Renal cortex interstitium (tissue), 15 donors: Measurements from ENCODE around the gene PHACTR2. TPM values are rescaled to one million over a fixed set of nuclear protein-coding genes. Genes with fewer than 3 reads are reported as not detected.
A peak's percentile ranks its signal among the peaks of the same experiment; 100 is the strongest.
"Not testable (repeated sequence)": the region's sequence is repeated elsewhere in the genome, so short reads cannot be mapped to it uniquely, and the experiment has no call there.

Experiments used
- DNase-seq, 11 donors: peaks; one replicate each; pipeline ENCODE4 v3.0.0-alpha.2; 2013; ENCODE audit warnings: low read depth in 9 of 11, low spot score in 4 of 11; ENCODE audit errors: extremely low read depth in 1 of 11
- long read RNA-seq, 16 experiments: transcript quantifications; one replicate each; lab custom pipeline, GENCODE V29; 2026
- polyA plus RNA-seq, 3 donors: library from polyadenylated mRNA; unstranded; fragments of 120-200 nt; gene quantifications; one replicate each; pipeline ENCODE4 v1.2.1, GENCODE V29; 2013; ENCODE audit not compliant: insufficient read length in 3 of 3

Gene PHACTR2
- polyA plus RNA-seq: 10 to 100 TPM; 31.0 to 36.4 (median 31.3) TPM
- long read RNA-seq, donor 1, full-length matches to known transcripts: 8 of 8 reads
- long read RNA-seq, donor 1, partial matches to known transcripts: 0 of 8 reads
- long read RNA-seq, donor 1, other reads (novel, unspliced or antisense): 0 of 8 reads
- long read RNA-seq, donor 2, full-length matches to known transcripts: 7 of 7 reads
- long read RNA-seq, donor 2, partial matches to known transcripts: 0 of 7 reads
- long read RNA-seq, donor 2, other reads (novel, unspliced or antisense): 0 of 7 reads
- long read RNA-seq, donor 3, partial matches to known transcripts: 0 of 6 reads
- long read RNA-seq, donor 3, other reads (novel, unspliced or antisense): 0 of 6 reads
- long read RNA-seq, donor 4, full-length matches to known transcripts: 4 of 4 reads
- long read RNA-seq, donor 4, partial matches to known transcripts: 0 of 4 reads
- long read RNA-seq, donor 4, other reads (novel, unspliced or antisense): 0 of 4 reads
- long read RNA-seq, donor 5: 0 reads
- long read RNA-seq, donor 6, full-length matches to known transcripts: 9 of 36 reads
- long read RNA-seq, donor 6, partial matches to known transcripts: 27 of 36 reads
- long read RNA-seq, donor 6, other reads (novel, unspliced or antisense): 0 of 36 reads
- long read RNA-seq, donor 7, full-length matches to known transcripts: 5 of 5 reads
- long read RNA-seq, donor 7, partial matches to known transcripts: 0 of 5 reads
- long read RNA-seq, donor 7, other reads (novel, unspliced or antisense): 0 of 5 reads
- long read RNA-seq, donor 8: 0 reads
- long read RNA-seq, donor 9, full-length matches to known transcripts: 4 of 4 reads
- long read RNA-seq, donor 9, partial matches to known transcripts: 0 of 4 reads
- long read RNA-seq, donor 9, other reads (novel, unspliced or antisense): 0 of 4 reads
- long read RNA-seq, donor 10, full-length matches to known transcripts: 3 of 36 reads
- long read RNA-seq, donor 10, partial matches to known transcripts: 33 of 36 reads
- long read RNA-seq, donor 10, other reads (novel, unspliced or antisense): 0 of 36 reads
- long read RNA-seq, donor 11, full-length matches to known transcripts: 4 of 4 reads
- long read RNA-seq, donor 11, partial matches to known transcripts: 0 of 4 reads
- long read RNA-seq, donor 11, other reads (novel, unspliced or antisense): 0 of 4 reads
- long read RNA-seq, donor 12, full-length matches to known transcripts: 2 of 2 reads
- long read RNA-seq, donor 12, partial matches to known transcripts: 0 of 2 reads
- long read RNA-seq, donor 12, other reads (novel, unspliced or antisense): 0 of 2 reads
- long read RNA-seq, donor 13: 0 reads
- long read RNA-seq, donor 14, full-length matches to known transcripts: 5 of 5 reads
- long read RNA-seq, donor 14, partial matches to known transcripts: 0 of 5 reads
- long read RNA-seq, donor 14, other reads (novel, unspliced or antisense): 0 of 5 reads
- long read RNA-seq, donor 15, full-length matches to known transcripts: 3 of 3 reads
- long read RNA-seq, donor 15, partial matches to known transcripts: 0 of 3 reads
- long read RNA-seq, donor 15, other reads (novel, unspliced or antisense): 0 of 3 reads
- long read RNA-seq, donor 16, full-length matches to known transcripts: 7 of 18 reads
- long read RNA-seq, donor 16, partial matches to known transcripts: 11 of 18 reads
- long read RNA-seq, donor 16, other reads (novel, unspliced or antisense): 0 of 18 reads

- DNase-seq: peak in 10 of 11 donors; percentile 49 to 76 (median 69)
These were observed at the start of gene PHACTR2 for GRCh38 chr6:143677891-143678791. Gene PHACTR2, plus strand, starts transcription at chr6:143677965. Its CDS starts 199 bp downstream, at chr6:143678164.

GRCh38 chr6:143629104-143630080 lies 48.4 kb upstream of the PHACTR2 start:
- no peak for DNase-seq

DNA sequence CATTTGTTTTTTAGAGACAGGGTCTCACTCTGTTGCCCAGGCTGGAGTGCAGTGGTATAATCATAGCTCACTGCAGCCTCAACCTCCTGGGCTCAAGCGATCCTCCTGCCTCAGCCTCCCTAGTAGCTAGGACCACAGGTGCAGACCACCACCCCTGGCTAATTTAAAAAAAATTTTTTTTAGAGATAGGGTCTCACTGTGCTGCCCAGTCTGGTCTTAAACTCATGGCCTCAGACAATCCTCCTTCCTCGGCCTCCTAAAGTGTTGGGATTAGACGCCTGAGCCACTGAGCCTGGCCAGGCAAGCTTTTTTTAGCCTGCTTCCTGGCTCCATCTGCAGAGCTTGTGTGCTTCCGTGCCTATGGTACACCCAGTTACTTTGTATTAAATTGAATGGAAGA lies 46.6 kb upstream of the PHACTR2 start:
- DNase-seq: not testable (repeated sequence)

- no peak for DNase-seq
These were observed 44.9 kb upstream of the PHACTR2 start for GRCh38 chr6:143632894-143633293.

- DNase-seq: no peak
These were observed 43.3 kb upstream of the PHACTR2 start for GRCh38 chr6:143634486-143634885.

DNA sequence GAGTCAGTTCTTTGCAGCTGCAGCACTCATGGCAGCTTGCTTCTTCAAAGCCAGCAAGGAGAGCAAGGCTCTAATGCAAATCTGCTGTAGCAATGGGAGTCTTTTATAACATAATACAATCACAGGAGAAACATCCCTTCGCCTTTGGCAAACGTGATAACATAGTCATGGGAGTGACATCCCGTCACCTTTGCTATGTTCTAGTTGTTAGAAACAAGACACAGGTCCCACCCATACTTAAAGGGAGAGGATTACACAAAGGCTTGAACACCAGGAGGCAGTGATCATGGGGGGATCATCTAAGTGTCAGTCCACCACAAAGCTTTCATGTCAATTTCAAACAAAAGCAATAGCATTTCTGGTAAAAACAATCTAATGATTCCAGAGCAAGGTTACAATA lies 40.1 kb upstream of the PHACTR2 start:
- no peak for DNase-seq

DNA sequence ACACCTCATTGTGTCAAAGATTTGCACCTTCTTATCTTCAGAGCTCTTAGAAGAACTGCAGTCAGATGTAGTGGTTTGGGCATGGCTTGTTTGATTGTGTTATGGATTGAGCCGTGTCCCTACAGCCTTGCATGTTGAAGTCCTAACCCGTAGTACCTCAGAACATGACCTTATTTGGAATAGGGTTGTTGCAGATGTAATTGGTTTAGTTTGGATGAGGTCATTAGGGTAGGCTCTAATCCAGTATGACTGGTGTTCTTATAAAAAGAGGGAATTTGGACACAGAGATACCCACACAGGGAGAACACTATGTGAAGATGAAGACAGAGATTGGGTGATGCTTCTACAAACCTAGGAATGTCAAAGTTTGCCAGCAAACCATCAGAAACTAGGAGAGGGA lies 35.4 kb upstream of the PHACTR2 start:
- DNase-seq: no peak

DNA sequence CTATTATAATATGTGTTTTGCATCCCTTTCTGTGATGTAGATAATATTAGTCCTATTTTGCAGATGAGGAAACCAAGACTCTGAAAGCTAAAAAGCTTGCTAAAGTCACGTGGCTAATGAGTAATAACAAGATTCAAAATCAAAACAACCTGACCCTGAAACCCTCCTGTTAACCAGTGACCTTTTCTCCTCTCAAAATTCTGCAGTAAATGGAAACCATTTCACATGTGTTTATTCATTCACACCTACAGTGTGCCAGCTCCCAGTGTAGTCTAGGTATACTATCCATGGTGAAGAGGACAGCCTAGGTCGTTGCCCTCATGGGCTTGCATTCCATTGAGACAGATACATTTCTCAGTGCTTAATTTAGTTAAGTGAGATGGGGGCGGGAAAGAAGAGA lies 30.6 kb upstream of the PHACTR2 start:
- no peak for DNase-seq

DNA sequence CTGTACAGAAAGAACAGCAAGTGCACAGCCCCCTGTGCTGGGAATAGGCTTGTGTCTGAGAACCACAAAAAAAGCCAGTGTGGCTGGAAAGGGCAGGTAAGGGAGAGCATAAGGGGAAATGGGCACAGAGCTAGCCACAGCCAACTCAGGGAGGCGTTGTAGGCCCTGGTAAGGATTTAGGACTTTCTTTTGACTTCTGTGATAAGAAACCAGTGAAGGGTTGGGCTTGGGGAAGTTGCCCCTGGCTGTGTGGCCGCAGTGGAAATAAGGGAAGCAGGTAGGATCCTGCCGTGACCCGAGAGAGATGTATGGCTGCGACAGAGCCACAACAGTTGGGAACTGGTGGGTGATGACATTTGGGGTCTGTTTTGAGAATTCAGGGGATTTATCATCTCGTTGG lies 30.0 kb upstream of the PHACTR2 start:
- DNase-seq: no peak

DNA sequence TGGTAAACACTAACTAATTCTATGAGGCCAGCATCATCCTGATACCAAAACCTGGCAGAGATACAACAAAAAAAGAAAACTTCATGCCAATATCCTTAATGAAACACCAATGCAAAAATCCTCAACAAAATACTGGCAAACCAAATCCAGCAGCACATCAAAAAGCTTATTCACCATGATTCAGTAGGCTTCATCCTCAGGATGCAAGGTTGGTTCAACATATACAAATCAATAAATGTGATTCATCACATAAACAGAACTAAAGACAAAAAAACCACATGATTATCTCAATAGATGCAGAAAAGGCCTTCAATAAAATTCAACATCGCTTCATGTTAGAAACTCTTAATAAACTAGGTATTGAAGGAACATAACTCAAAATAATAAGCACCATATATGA lies 28.4 kb upstream of the PHACTR2 start:
- not testable (repeated sequence) for DNase-seq

- DNase-seq: not testable (repeated sequence)
These were observed 26.4 kb upstream of the PHACTR2 start for GRCh38 chr6:143651328-143651727.

DNA sequence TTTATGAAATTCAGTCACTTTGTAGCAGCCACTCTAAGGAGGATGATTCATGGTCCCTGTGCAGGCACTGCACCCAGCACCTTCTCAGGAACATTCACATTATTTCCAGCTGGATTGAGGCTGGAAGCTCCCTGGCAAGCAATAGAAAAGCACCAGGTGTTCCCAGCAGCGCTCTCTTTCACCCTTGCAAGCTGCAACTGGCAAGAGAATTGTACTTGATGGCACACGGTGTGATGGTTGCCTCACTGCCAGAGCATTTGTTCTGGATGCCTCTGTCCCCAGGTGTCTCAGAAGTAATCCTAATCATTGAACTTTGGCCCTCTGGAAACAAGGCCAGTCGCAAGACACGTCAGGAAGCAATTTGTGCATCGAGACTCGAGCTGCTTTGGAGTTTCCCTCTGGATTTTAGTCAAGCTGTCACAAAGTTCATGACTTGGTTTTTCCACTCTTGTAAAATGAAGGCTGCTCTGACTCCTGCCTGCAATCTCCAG lies 24.9 kb upstream of the PHACTR2 start:
- DNase-seq: no peak

- no peak for DNase-seq
These were observed 22.2 kb upstream of the PHACTR2 start for GRCh38 chr6:143655541-143655940.

DNA sequence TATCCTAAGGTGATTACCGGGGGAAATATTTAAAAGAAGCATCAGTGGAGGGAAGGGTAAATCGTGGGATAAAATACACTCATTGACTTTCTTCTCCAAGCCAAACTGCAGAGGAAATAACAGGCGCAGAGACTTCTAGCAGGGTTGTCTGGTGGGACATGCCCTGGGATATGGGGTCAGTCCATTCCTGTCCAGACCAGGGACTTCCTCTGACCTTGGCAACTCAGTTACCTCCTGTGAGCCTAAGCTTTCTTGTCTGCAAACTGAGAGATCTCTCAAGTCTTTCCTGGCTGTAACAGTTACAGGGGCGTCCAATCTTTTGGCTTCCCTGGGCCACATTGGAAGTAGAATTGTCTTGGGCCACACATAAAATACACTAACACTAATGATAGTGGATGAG lies 21.7 kb upstream of the PHACTR2 start:
- no peak for DNase-seq

GRCh38 chr6:143657809-143658208 lies 20.0 kb upstream of the PHACTR2 start:
- DNase-seq: no peak

GRCh38 chr6:143660170-143660569 lies 17.6 kb upstream of the PHACTR2 start:
- DNase-seq: not testable (repeated sequence)
